PC-3 (cell line): ENCODE results near the gene IQGAP1. TPM values are rescaled to one million over a fixed set of nuclear protein-coding genes. Genes with fewer than 3 reads are reported as not detected.
"Not testable (repeated sequence)": the region's sequence is repeated elsewhere in the genome, so short reads cannot be mapped to it uniquely, and the experiment has no call there.

ENCODE experiments used
- ATAC-seq: fragments of 200-7000 bp; cut with Tn5 transposase; 2 replicates; pipeline ENCODE4 v1.9.1; 2020; ENCODE audit warnings: mild to moderate bottlenecking, moderate library complexity
- BruUV-seq: library from RNA; stranded (reverse); fragments of 400-500 nt; replicated peaks from 2 replicates; lab custom pipeline; 2021; lab: Mats Ljungman, UMichigan
- CTCF ChIA-PET: fragments of 300-600 bp; sonication (Branson Sonifier 250); formaldehyde crosslinking; loops from one replicate; lab custom pipeline; 2022; ENCODE audit warnings: antibody characterized with exemption; lab: Charles Lee
- POLR2A ChIA-PET: fragments of 300-600 bp; sonication (Branson Sonifier 250); formaldehyde crosslinking; loops from one replicate; lab custom pipeline; 2022; ENCODE audit warnings: antibody characterized with exemption; ENCODE audit not compliant: unreplicated experiment; lab: Charles Lee
- DNase-seq: peaks from one replicate; pipeline ENCODE4 v3.0.0-alpha.2; 2015
- H2AFZ ChIP-seq: fragments of 300-600 bp; sonication (generic); 2 replicates; pipeline ENCODE4 v1.6.0; 2016; ENCODE audit warnings: antibody characterized with exemption, low read length
- H3F3A ChIP-seq: fragments of 300-600 bp; sonication (generic); one replicate; pipeline ENCODE4 v1.6.0; 2017; ENCODE audit warnings: antibody characterized with exemption, low read length, control low read depth, mild to moderate bottlenecking; ENCODE audit not compliant: unreplicated experiment
- H3K27ac ChIP-seq: fragments of 300-600 bp; sonication (generic); 2 replicates; pipeline ENCODE4 v1.5.1; 2016; ENCODE audit warnings: mild to moderate bottlenecking, low read length
- H3K27me3 ChIP-seq: fragments of 300-600 bp; sonication (generic); 2 replicates; pipeline ENCODE4 v1.6.1; 2016; ENCODE audit warnings: low read length, mixed read lengths
- H3K36me3 ChIP-seq: fragments of 300-600 bp; sonication (generic); 2 replicates; pipeline ENCODE4 v1.6.1; 2016; ENCODE audit warnings: low read depth, mixed run types, low read length, mixed read lengths
- H3K4me1 ChIP-seq: fragments of 300-600 bp; sonication (generic); 2 replicates; pipeline ENCODE4 v1.5.1; 2016; ENCODE audit warnings: low read length; ENCODE audit not compliant: insufficient read depth
- H3K4me2 ChIP-seq: fragments of 300-600 bp; sonication (generic); 2 replicates; pipeline ENCODE4 v1.6.0; 2016; ENCODE audit warnings: low read length
- H3K4me3 ChIP-seq: fragments of 300-600 bp; sonication (generic); 2 replicates; pipeline ENCODE4 v1.5.1; 2016; ENCODE audit warnings: mild to moderate bottlenecking, low read length, mixed read lengths
- H3K79me2 ChIP-seq: fragments of 300-600 bp; sonication (generic); 2 replicates; pipeline ENCODE4 v1.6.1; 2017; ENCODE audit warnings: low read length, mixed read lengths
- H3K9ac ChIP-seq: fragments of 300-600 bp; sonication (generic); 2 replicates; pipeline ENCODE4 v1.6.0; 2016; ENCODE audit warnings: mild to moderate bottlenecking, low read length
- H3K9me2 ChIP-seq: fragments of 300-600 bp; sonication (generic); replicated peaks from 2 replicates; pipeline ENCODE4 v1.6.1; 2016; ENCODE audit warnings: mixed run types, low read length, mixed read lengths
- H3K9me3 ChIP-seq: fragments of 300-600 bp; sonication (generic); 2 replicates; pipeline ENCODE4 v1.6.1; 2016; ENCODE audit warnings: low read length, mixed read lengths
- H4K20me1 ChIP-seq: fragments of 300-600 bp; sonication (generic); 2 replicates; pipeline ENCODE4 v1.6.1; 2016; ENCODE audit warnings: low read length, mixed read lengths
- CTCF ChIP-seq: fragments of 300-600 bp; sonication (generic); conservative IDR thresholded peaks from 2 replicates; pipeline ENCODE4 v1.5.1; 2017; ENCODE audit warnings: antibody characterized with exemption, low read depth, mild to moderate bottlenecking, low read length
- EZH2 ChIP-seq: fragments of 300-600 bp; sonication (generic); IDR thresholded peaks from one replicate; pipeline ENCODE4 v1.6.1; 2017; ENCODE audit warnings: antibody characterized with exemption, mild to moderate bottlenecking, low read length; ENCODE audit not compliant: unreplicated experiment
- EZH2phosphoT487 ChIP-seq: fragments of 300-600 bp; sonication (generic); IDR thresholded peaks from 2 replicates; pipeline ENCODE4 v1.6.1; 2018; ENCODE audit warnings: mild to moderate bottlenecking, antibody characterized with exemption, low read length, borderline replicate concordance
- intact Hi-C: fragments of 100-400 bp; cut with micrococcal nuclease; formaldehyde crosslinking; loops from 2 replicates; pipeline ENCODE4 v1.9.0; 2023
- total RNA-seq: library from RNA; depleted of rRNA; stranded (reverse); fragments of >200 nt; gene quantifications from 2 replicates; pipeline ENCODE4 v1.2.3, GENCODE V29; 2014

Gene IQGAP1
- total RNA-seq, 1 experiment from 2014 or later, result 139 TPM

- intact Hi-C loops, result no loop called here
- no peak overlapping the region for H3K4me2 ChIP-seq
- no peaks in the 10 kb centered on the region for H3K9me2 ChIP-seq
- no peaks in the 10 kb centered on the region; the same call in 1 of the 2 replicates for H3K36me3 ChIP-seq
- H3K27ac ChIP-seq, result no peak overlapping the region
- TF ChIP-seq CTCF, result no peak
- TF ChIP-seq EZH2phosphoT487, result no peak
- no peak for TF ChIP-seq EZH2
- peaks cover 5% of the 10 kb centered on the region for H3F3A ChIP-seq
- peaks cover 26% of the 10 kb centered on the region for H3K4me1 ChIP-seq
- no peak overlapping the region for H3K4me3 ChIP-seq
- no TSS peak for BruUV-seq
- ATAC-seq, result no peak
- no peak overlapping the region for H3K9ac ChIP-seq
- DNase-seq, result no peak
- H2AFZ ChIP-seq, result no peak overlapping the region
- ChIA-PET CTCF (no interaction called here), POLR2A (no interaction called here)
- peaks cover 12% of the 10 kb centered on the region; the same call in 1 of the 2 replicates for H4K20me1 ChIP-seq
- peaks cover 87% of the 10 kb centered on the region for H3K79me2 ChIP-seq
- no peaks in the 10 kb centered on the region for H3K9me3 ChIP-seq
- H3K27me3 ChIP-seq, result no peaks in the 10 kb centered on the region
Observed at GRCh38 chr15:90407336-90407735, 19.3 kb downstream of the IQGAP1 start.

GRCh38 chr15:90407871-90408317 is 19.9 kb downstream of the IQGAP1 start:
- intact Hi-C loops, result no loop called here
- no peak overlapping the region for H3K4me2 ChIP-seq
- no peak overlapping the region for H3K27ac ChIP-seq
- no peaks in the 10 kb centered on the region for H3K27me3 ChIP-seq
- H3K9ac ChIP-seq, result no peak overlapping the region
- DNase-seq (no peak), ATAC-seq (no peak)
- H3K4me3 ChIP-seq, result no peak overlapping the region
- H2AFZ ChIP-seq, result no peak overlapping the region
- POLR2A ChIA-PET, result no interaction called here
- H3K36me3 ChIP-seq, result no peaks in the 10 kb centered on the region; the same call in 1 of the 2 replicates
- no peak for TF ChIP-seq EZH2
- no peak for TF ChIP-seq CTCF
- BruUV-seq, result no TSS peak
- peaks cover 14% of the 10 kb centered on the region; the same call in 1 of the 2 replicates for H4K20me1 ChIP-seq
- H3K9me3 ChIP-seq, result no peaks in the 10 kb centered on the region
- H3K4me1 ChIP-seq, result peaks cover 26% of the 10 kb centered on the region
- no peaks in the 10 kb centered on the region for H3K9me2 ChIP-seq
- no peaks in the 10 kb centered on the region for H3F3A ChIP-seq
- CTCF ChIA-PET, result no interaction called here
- peaks cover 89% of the 10 kb centered on the region for H3K79me2 ChIP-seq

GRCh38 chr15:90408657-90409056 is 20.6 kb downstream of the IQGAP1 start:
- ChIA-PET POLR2A (no interaction called here), CTCF (no interaction called here)
- H3K9ac ChIP-seq, result no peak overlapping the region

GRCh38 chr15:90409587-90409986 is 21.5 kb downstream of the IQGAP1 start:
- H3K4me1 ChIP-seq, result peaks cover 35% of the 10 kb centered on the region
- not testable (repeated sequence) for ATAC-seq

More at GRCh38 chr15:90408657-90409056, 20.6 kb downstream of the IQGAP1 start:
- no peak overlapping the region for H2AFZ ChIP-seq
- no peak for TF ChIP-seq EZH2phosphoT487
- TF ChIP-seq EZH2, result no peak
- H3F3A ChIP-seq, result peaks cover 4% of the 10 kb centered on the region
- H3K4me2 ChIP-seq, result no peak overlapping the region
- ATAC-seq, result no peak
- DNase-seq, result no peak
- H3K4me1 ChIP-seq, result peaks cover 27% of the 10 kb centered on the region
- peaks cover 89% of the 10 kb centered on the region for H3K79me2 ChIP-seq
- no peaks in the 10 kb centered on the region for H3K9me3 ChIP-seq
- no peak overlapping the region for H3K4me3 ChIP-seq
- no peak overlapping the region for H3K27ac ChIP-seq
- no peaks in the 10 kb centered on the region for H3K9me2 ChIP-seq
- intact Hi-C loops, result no loop called here
- BruUV-seq, result no TSS peak
- H3K36me3 ChIP-seq, result no peaks in the 10 kb centered on the region; the same call in 1 of the 2 replicates
- H3K27me3 ChIP-seq, result no peaks in the 10 kb centered on the region
- H4K20me1 ChIP-seq, result peaks cover 14% of the 10 kb centered on the region; the same call in 1 of the 2 replicates

GRCh38 chr15:90410316-90410715 is 22.3 kb downstream of the IQGAP1 start:
- H3K27ac ChIP-seq, H3K4me3 ChIP-seq, H3F3A ChIP-seq, POLR2A ChIA-PET, H3K36me3 ChIP-seq, H3K9ac ChIP-seq, intact Hi-C loops, H3K9me2 ChIP-seq, BruUV-seq, H3K4me2 ChIP-seq, CTCF ChIA-PET, DNase-seq, H2AFZ ChIP-seq, H3K9me3 ChIP-seq, ATAC-seq, H3K27me3 ChIP-seq: not testable (repeated sequence)
- Histone ChIP-seq H4K20me1 (peaks cover 14% of the 10 kb centered on the region; the same call in 1 of the 2 replicates), H3K79me2 (peaks cover 87% of the 10 kb centered on the region), H3K4me1 (peaks cover 42% of the 10 kb centered on the region)

More at GRCh38 chr15:90409587-90409986, 21.5 kb downstream of the IQGAP1 start:
- DNase-seq, H3K4me3 ChIP-seq, H3K36me3 ChIP-seq, CTCF ChIA-PET, H3K9me3 ChIP-seq, intact Hi-C loops, BruUV-seq, H3K27ac ChIP-seq, H3K27me3 ChIP-seq, H3K9ac ChIP-seq, H3K4me2 ChIP-seq, H2AFZ ChIP-seq, H3K9me2 ChIP-seq, H3F3A ChIP-seq, POLR2A ChIA-PET: not testable (repeated sequence)
- Histone ChIP-seq H4K20me1 (peaks cover 14% of the 10 kb centered on the region; the same call in 1 of the 2 replicates), H3K79me2 (peaks cover 87% of the 10 kb centered on the region)
